ENCODE results near the gene TTLL4. TPM values are rescaled to one million over a fixed set of nuclear protein-coding genes. Genes with fewer than 3 reads are reported as not detected.

TTLL4 gene
- polyA plus RNA-seq, 2 donors, result 11.5 to 20.0 TPM

DNA sequence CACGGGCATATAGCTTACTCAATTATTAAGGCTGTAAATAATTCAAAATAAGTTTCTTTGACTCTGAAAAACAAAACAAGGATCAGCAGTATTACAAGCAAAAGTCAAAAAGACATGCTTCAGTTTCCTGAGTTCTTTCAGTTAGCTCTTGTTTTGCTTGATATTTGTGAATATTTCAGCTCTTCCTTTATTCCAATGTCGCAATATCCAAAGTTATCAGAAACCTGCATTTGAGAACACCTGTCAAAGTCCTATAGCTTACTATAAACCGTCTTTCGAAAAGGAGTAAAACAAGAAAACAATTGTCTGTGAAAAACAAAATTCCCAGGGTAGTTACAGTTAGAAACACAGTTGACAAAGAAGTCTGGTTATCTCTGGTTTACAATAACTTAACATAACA is 86.1 kb downstream of the TTLL4 start:
- Histone ChIP-seq H3K9me3 (ENCODE audit: control insufficient read depth in 2 of 2, insufficient read depth in 1 of 2, low read depth in 1 of 2, low read length in 1 of 2) (no peaks in the 10 kb centered on the region), H3K27ac (ENCODE audit: low read depth in 2 of 2, low read length in 1 of 2) (no peak overlapping the region), H3K36me3 (ENCODE audit: control insufficient read depth in 2 of 2, insufficient read depth in 2 of 2, low read length in 1 of 2) (no peaks in the 10 kb centered on the region), H3K4me3 (ENCODE audit: low read depth in 1 of 2, low read length in 2 of 2) (no peak overlapping the region), H3K4me1 (ENCODE audit: control insufficient read depth in 2 of 2, insufficient read depth in 2 of 2, low read length in 1 of 2) (peaks cover 0 to 4% of the 10 kb centered on the region in 2 donors), H3K27me3 (ENCODE audit: control insufficient read depth in 1 of 2, insufficient read depth in 2 of 2, low read length in 2 of 2) (no peaks in the 10 kb centered on the region)
- 91 to 94% methylated on average over 4 of the region's 4 CpGs for WGBS, 2 donors

DNA sequence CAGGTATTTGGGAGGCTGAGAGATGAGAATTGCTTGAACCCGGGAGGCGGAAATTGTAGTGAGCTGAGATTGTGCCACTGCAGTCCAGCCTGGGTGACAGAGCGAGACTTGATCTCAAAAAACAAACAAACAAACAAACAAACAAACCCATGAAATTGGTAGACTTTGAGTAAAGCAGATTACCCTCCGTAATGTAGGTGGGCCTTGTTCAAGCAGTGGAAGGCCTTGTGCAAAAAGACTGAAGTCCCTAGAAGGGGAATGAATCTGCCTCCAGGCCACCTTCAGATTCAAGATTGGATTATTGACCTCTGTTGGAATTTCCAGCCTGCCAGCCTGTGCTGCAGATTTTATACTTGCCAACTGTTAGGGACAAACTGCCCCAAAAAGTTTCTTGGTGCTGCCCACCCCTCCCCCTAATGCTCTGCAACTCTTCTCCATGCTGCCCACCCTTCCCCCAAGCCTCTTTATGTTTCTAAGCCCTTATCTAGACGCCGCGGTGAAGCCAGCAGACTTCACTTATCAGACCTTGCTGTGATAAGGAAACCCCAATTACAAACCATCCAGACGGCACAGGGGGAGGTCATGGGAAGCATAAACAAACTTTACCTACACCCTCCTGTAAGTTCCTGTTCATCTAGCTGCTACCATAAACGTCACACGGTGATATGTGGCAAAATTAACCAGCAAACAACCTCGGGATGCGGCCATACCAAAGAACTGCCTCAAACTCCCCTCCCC is 88.3 kb downstream of the TTLL4 start:
- H3K9me3 ChIP-seq (ENCODE audit: control insufficient read depth in 2 of 2, insufficient read depth in 1 of 2, low read depth in 1 of 2, low read length in 1 of 2), result no peaks in the 10 kb centered on the region
- peaks cover 0 to 4% of the 10 kb centered on the region in 2 donors for H3K4me1 ChIP-seq (ENCODE audit: control insufficient read depth in 2 of 2, insufficient read depth in 2 of 2, low read length in 1 of 2)
- no peaks in the 10 kb centered on the region for H3K27me3 ChIP-seq (ENCODE audit: control insufficient read depth in 1 of 2, insufficient read depth in 2 of 2, low read length in 2 of 2)
- no peak overlapping the region for H3K27ac ChIP-seq (ENCODE audit: low read depth in 2 of 2, low read length in 1 of 2)
- WGBS, 2 donors, result 55 to 67% methylated on average over 12 of the region's 12 CpGs
- no peak overlapping the region for H3K4me3 ChIP-seq (ENCODE audit: low read depth in 1 of 2, low read length in 2 of 2)
- H3K36me3 ChIP-seq (ENCODE audit: control insufficient read depth in 2 of 2, insufficient read depth in 2 of 2, low read length in 1 of 2), result no peaks in the 10 kb centered on the region

- H3K9me3 ChIP-seq (ENCODE audit: control insufficient read depth in 2 of 2, insufficient read depth in 1 of 2, low read depth in 1 of 2, low read length in 1 of 2), result peaks cover 0 to 2% of the 10 kb centered on the region in 2 donors
- no peaks in the 10 kb centered on the region for H3K27me3 ChIP-seq (ENCODE audit: control insufficient read depth in 1 of 2, insufficient read depth in 2 of 2, low read length in 2 of 2)
- 58 to 60% methylated on average over 6 of the region's 6 CpGs for WGBS, 2 donors
- no peak overlapping the region for H3K4me3 ChIP-seq (ENCODE audit: low read depth in 1 of 2, low read length in 2 of 2)
- H3K27ac ChIP-seq (ENCODE audit: low read depth in 2 of 2, low read length in 1 of 2), result no peak overlapping the region
- H3K4me1 ChIP-seq (ENCODE audit: control insufficient read depth in 2 of 2, insufficient read depth in 2 of 2, low read length in 1 of 2), result peaks cover 0 to 4% of the 10 kb centered on the region in 2 donors
- no peaks in the 10 kb centered on the region for H3K36me3 ChIP-seq (ENCODE audit: control insufficient read depth in 2 of 2, insufficient read depth in 2 of 2, low read length in 1 of 2)
Observed at GRCh38 chr2:218799990-218800389, 89.4 kb downstream of the TTLL4 start.

DNA sequence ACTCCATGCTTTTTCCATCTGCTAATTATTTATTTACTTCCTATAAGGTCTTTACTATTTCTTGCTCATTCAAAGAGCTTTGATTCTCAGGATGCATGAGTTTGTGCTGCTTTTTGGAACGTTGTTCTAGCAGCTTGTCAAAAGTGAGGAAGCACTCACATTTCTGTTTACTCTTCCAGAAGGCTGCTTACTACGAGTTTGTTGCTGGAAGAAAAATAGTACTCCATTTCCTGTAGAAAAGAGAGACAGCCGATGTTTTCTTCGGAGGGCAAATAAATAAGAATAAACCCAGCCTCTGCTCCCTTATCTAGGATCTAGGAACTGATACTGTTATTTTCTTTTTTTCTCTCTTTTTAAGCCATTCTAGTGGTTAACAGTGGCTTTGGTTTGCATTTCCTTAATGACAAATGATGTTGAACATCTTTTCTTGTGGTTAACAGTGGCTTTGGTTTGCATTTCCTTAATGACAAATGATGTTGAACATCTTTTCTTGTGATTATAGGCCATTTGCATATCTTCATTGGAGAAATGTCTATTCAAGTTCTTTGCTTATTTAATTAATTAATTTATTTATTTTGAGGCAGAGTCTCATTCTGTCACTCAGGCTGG is 91.9 kb downstream of the TTLL4 start:
- Histone ChIP-seq H3K36me3 (ENCODE audit: control insufficient read depth in 2 of 2, insufficient read depth in 2 of 2, low read length in 1 of 2) (no peaks in the 10 kb centered on the region), H3K4me1 (ENCODE audit: control insufficient read depth in 2 of 2, insufficient read depth in 2 of 2, low read length in 1 of 2) (peaks cover 0 to 4% of the 10 kb centered on the region in 2 donors), H3K9me3 (ENCODE audit: control insufficient read depth in 2 of 2, insufficient read depth in 1 of 2, low read depth in 1 of 2, low read length in 1 of 2) (peaks cover 0 to 2% of the 10 kb centered on the region in 2 donors), H3K27me3 (ENCODE audit: control insufficient read depth in 1 of 2, insufficient read depth in 2 of 2, low read length in 2 of 2) (no peaks in the 10 kb centered on the region), H3K4me3 (ENCODE audit: low read depth in 1 of 2, low read length in 2 of 2) (no peak overlapping the region), H3K27ac (ENCODE audit: low read depth in 2 of 2, low read length in 1 of 2) (no peak overlapping the region)
- WGBS, 2 donors, result 43 to 54% methylated on average over 4 of the region's 4 CpGs

DNA sequence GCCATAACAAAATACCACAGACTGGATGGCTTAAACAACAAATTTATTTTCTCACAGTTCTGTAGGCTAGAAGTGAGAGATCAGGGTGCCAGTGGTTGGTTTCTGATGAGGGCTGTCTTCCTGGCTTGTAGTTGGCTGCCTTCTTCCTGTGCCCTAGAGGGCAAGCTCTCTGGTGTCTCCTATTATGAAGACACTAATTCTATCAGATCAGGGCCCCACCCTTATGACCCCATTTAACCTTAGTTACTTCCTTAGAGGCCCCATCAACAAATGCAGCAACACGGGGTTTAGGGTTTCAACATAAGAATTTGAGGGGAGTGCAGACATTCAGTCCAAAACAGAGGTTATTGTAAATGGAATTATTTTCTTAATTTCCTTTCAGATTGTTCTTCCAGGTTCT is 94.2 kb downstream of the TTLL4 start:
- Histone ChIP-seq H3K4me1 (ENCODE audit: control insufficient read depth in 2 of 2, insufficient read depth in 2 of 2, low read length in 1 of 2) (peaks cover 0 to 3% of the 10 kb centered on the region in 2 donors), H3K36me3 (ENCODE audit: control insufficient read depth in 2 of 2, insufficient read depth in 2 of 2, low read length in 1 of 2) (no peaks in the 10 kb centered on the region), H3K9me3 (ENCODE audit: control insufficient read depth in 2 of 2, insufficient read depth in 1 of 2, low read depth in 1 of 2, low read length in 1 of 2) (peaks cover 0 to 2% of the 10 kb centered on the region in 2 donors), H3K27ac (ENCODE audit: low read depth in 2 of 2, low read length in 1 of 2) (no peak overlapping the region), H3K27me3 (ENCODE audit: control insufficient read depth in 1 of 2, insufficient read depth in 2 of 2, low read length in 2 of 2) (no peaks in the 10 kb centered on the region), H3K4me3 (ENCODE audit: low read depth in 1 of 2, low read length in 2 of 2) (no peak overlapping the region)
- 96% methylated on average over 1 of the region's 1 CpG for WGBS, 2 donors

Other genes with a start within 250 kb of the TTLL4 start
- 1 to 10 TPM; 1.8 to 2.3 TPM for gene USP37, start 142.5 kb upstream of the TTLL4 start, polyA plus RNA-seq
- gene CNOT9, start 142.0 kb upstream of the TTLL4 start, polyA plus RNA-seq, result 10 to 100 TPM; 14.5 to 17.6 TPM
- gene PLCD4, start 102.9 kb upstream of the TTLL4 start, polyA plus RNA-seq, result 1 to 10 TPM; 4.3 to 5.4 TPM
- gene ZNF142, start 51.2 kb upstream of the TTLL4 start, polyA plus RNA-seq, result 10 to 100 TPM in 1 of 2 donors, 1 to 10 TPM in 1; 5.3 to 10.1 TPM
- gene BCS1L, start 51.2 kb upstream of the TTLL4 start, polyA plus RNA-seq, result 10 to 100 TPM; 38.5 to 53.8 TPM
- 10 to 100 TPM; 18.2 to 20.5 TPM for gene RNF25, start 38.8 kb upstream of the TTLL4 start, polyA plus RNA-seq
- gene STK36, start 38.7 kb upstream of the TTLL4 start, polyA plus RNA-seq, result 10 to 100 TPM; 10.8 to 20.7 TPM
- gene CYP27A1, start 71.3 kb downstream of the TTLL4 start, polyA plus RNA-seq, result 1 to 10 TPM; 3.3 to 5.4 TPM
- gene PRKAG3, start 121.0 kb downstream of the TTLL4 start, polyA plus RNA-seq, result under 1 TPM in 1 of 2 donors, not detected in 1; 0.02 TPM
- under 1 TPM; 0.31 to 0.76 TPM for gene WNT6, start 149.0 kb downstream of the TTLL4 start, polyA plus RNA-seq
- 10 to 100 TPM in 1 of 2 donors, 1 to 10 TPM in 1; 9.6 to 13.7 TPM for gene WNT10A, start 170.0 kb downstream of the TTLL4 start, polyA plus RNA-seq
- gene CDK5R2, start 248.8 kb downstream of the TTLL4 start, polyA plus RNA-seq, result not detected